ENCODE measurements around the gene GALT.

DNA sequence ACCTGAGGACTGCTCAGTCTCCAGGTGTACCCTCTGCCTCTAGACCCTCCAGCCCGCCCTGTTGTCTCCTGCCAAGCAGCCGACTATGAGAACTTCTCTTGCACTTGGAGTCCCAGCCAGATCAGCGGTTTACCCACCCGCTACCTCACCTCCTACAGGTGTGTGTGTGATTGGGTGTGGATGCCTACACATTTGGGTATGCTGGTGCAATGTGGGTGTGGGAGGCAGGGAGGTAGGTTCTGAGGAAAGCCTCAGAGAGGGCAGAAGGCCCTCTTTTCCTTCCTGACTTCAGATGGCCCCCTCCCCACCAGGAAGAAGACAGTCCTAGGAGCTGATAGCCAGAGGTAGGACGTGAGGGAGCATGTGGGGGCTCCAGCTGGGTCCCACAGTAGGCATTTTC, 10.5 kb downstream of the GALT start:
- no peak for TF ChIP-seq CTCF (IDR thresholded peaks at IDR 0.05)
- no peak for TF ChIP-seq POLR2A (IDR thresholded peaks at IDR 0.05)

Data from right lobe of liver (tissue), 4 donors.